H1 (cell line): Measurements from ENCODE around the gene GPR42. TPM values are rescaled to one million over a fixed set of nuclear protein-coding genes. Genes with fewer than 3 reads are reported as not detected.

Experiments
- NANOG ChIP-seq: IDR thresholded peaks from 2 replicates; pipeline ENCODE4 v1.6.1; 2011; ENCODE audit warnings: low read length, low read depth, mild to moderate bottlenecking, inconsistent platforms; ENCODE audit not compliant: insufficient read depth, poor library complexity, severe bottlenecking
- PHF8 ChIP-seq: fragments of 200-600 bp; sonication (generic); conservative IDR thresholded peaks from 2 replicates; pipeline ENCODE4 v1.7.1; 2012; ENCODE audit warnings: low read depth, mild to moderate bottlenecking, inconsistent platforms, low read length, moderate library complexity
- microRNA-seq, 2 experiments: library from miRNA; unstranded; fragments of <30 nt; microRNA quantifications; one replicate each; pipeline versions ENCODE4 to v1.2.0, GENCODE V29; 2016 to 2020; ENCODE audit warnings: borderline microRNAs expressed in 2 of 2, borderline number of aligned reads in 2 of 2, borderline replicate concordance in 1 of 2
- polyA plus RNA-seq, 7 experiments: library from polyadenylated mRNA; depleted of rRNA in 3 of 7; stranded (reverse) in 5 of 7; unstranded in 2 of 7; fragments of >200 nt in 5 of 7; fragments of 200-250 nt in 2 of 7; gene quantifications; 1 replicate in 5 of 7; 2 replicates in 1 of 7; 4 replicates in 1 of 7; pipeline versions ENCODE4 v1.2.1 to v1.2.3, GENCODE V29; 2011 to 2013; ENCODE audit warnings: missing spikeins in 2 of 7, mixed read lengths in 2 of 7
- small RNA-seq: library from polyadenylated mRNA; stranded (forward); fragments of <200 nt; extraction: miRNeasy Mini kit (QIAGEN cat#:217004); gene quantifications from one replicate; pipeline ENCODE3, GENCODE V24; 2013; ENCODE audit not compliant: insufficient read depth
- total RNA-seq: library from RNA; stranded (reverse); fragmentation: NEBNext Ultra II Directional; extraction: Animal tissue kit (Norgen Biotek cat#: 25700); gene quantifications from 2 replicates; pipeline ENCODE4 v1.2.1, GENCODE V29; 2021

GPR42 gene
- total and polyA plus RNA-seq, 2 of the 8 experiments (the other 6 are each of a cell fraction or from before 2014, with no cell fraction given), result not detected

- TF ChIP-seq NANOG (no peak), PHF8 (no peak)
These were observed 50.5 kb downstream of the GPR42 start (continued) for GRCh38 chr19:35421362-35421761.

Small RNA genes lying within 50 kb of the gene (microRNA-seq; reads per million reads assigned to microRNA genes)
- gene MIR5196, result 0 reads per million in 2 experiments

Small RNA genes lying within 50 kb of the gene (small RNA-seq; reads per million reads assigned to genes)
- gene RN7SL491P, result not detected

Other genes starting within 250 kb of the GPR42 start
- gene LGI4, start 236.0 kb upstream of the GPR42 start, total RNA-seq, result 2.0 and 2.9 TPM in 2 replicates
- 8.2 and 9.4 TPM in 2 replicates for gene LGI4, start 236.0 kb upstream of the GPR42 start, polyA plus RNA-seq (2011; rRNA removed)
- gene FXYD1, start 232.2 kb upstream of the GPR42 start, total RNA-seq, result 8.1 and 10.3 TPM in 2 replicates
- gene FXYD1, start 232.2 kb upstream of the GPR42 start, polyA plus RNA-seq (2011; rRNA removed), result 1.6 and 3.3 TPM in 2 replicates
- 14.3 and 15.4 TPM in 2 replicates for gene FXYD7, start 227.8 kb upstream of the GPR42 start, total RNA-seq
- gene FXYD7, start 227.8 kb upstream of the GPR42 start, polyA plus RNA-seq (2011; rRNA removed), result 12.1 and 17.5 TPM in 2 replicates
- gene FXYD5, start 216.3 kb upstream of the GPR42 start, total RNA-seq, result 99.0 and 104 TPM in 2 replicates
- gene FXYD5, start 216.3 kb upstream of the GPR42 start, polyA plus RNA-seq (2011; rRNA removed), result 167 and 191 TPM in 2 replicates
- not detected in 2 replicates for gene FAM187B, start 142.3 kb upstream of the GPR42 start, total RNA-seq
- gene FAM187B, start 142.3 kb upstream of the GPR42 start, polyA plus RNA-seq (2011; rRNA removed), result 0.09 TPM in 1 of 2 replicates, not detected in the other
- 159 and 166 TPM in 2 replicates for gene LSR, start 122.1 kb upstream of the GPR42 start, total RNA-seq
- 186 and 296 TPM in 2 replicates for gene LSR, start 122.1 kb upstream of the GPR42 start, polyA plus RNA-seq (2011; rRNA removed)
- gene USF2, start 102.1 kb upstream of the GPR42 start, total RNA-seq, result 109 and 113 TPM in 2 replicates
- 74.1 and 119 TPM in 2 replicates for gene USF2, start 102.1 kb upstream of the GPR42 start, polyA plus RNA-seq (2011; rRNA removed)
- not detected in 2 replicates for gene HAMP, start 88.5 kb upstream of the GPR42 start, total RNA-seq
- 0.06 and 0.08 TPM in 2 replicates for gene HAMP, start 88.5 kb upstream of the GPR42 start, polyA plus RNA-seq (2011; rRNA removed)
- gene MAG, start 78.9 kb upstream of the GPR42 start, total RNA-seq, result 0.46 and 1.3 TPM in 2 replicates
- gene MAG, start 78.9 kb upstream of the GPR42 start, polyA plus RNA-seq (2011; rRNA removed), result 0.20 and 0.72 TPM in 2 replicates
- gene CD22, start 41.9 kb upstream of the GPR42 start, total RNA-seq, result 0.54 and 0.60 TPM in 2 replicates
- gene CD22, start 41.9 kb upstream of the GPR42 start, polyA plus RNA-seq (2011; rRNA removed), result 0.06 and 0.42 TPM in 2 replicates
- not detected in 2 replicates for gene FFAR1, start 23.2 kb upstream of the GPR42 start, total RNA-seq
- not detected in 2 replicates for gene FFAR1, start 23.2 kb upstream of the GPR42 start, polyA plus RNA-seq (2011; rRNA removed)
- gene FFAR3, start 12.6 kb upstream of the GPR42 start, total RNA-seq, result not detected in 2 replicates
- 0.24 TPM in 1 of 2 replicates, not detected in the other for gene FFAR3, start 12.6 kb upstream of the GPR42 start, polyA plus RNA-seq (2011; rRNA removed)
- gene FFAR2, start 77.2 kb downstream of the GPR42 start, total RNA-seq, result not detected in 2 replicates
- gene FFAR2, start 77.2 kb downstream of the GPR42 start, polyA plus RNA-seq (2011; rRNA removed), result not detected in 2 replicates
- 0.69 and 1.0 TPM in 2 replicates for gene KRTDAP, start 119.4 kb downstream of the GPR42 start, total RNA-seq
- gene KRTDAP, start 119.4 kb downstream of the GPR42 start, polyA plus RNA-seq (2011; rRNA removed), result 0.88 and 1.1 TPM in 2 replicates
- gene DMKN, start 142.6 kb downstream of the GPR42 start, total RNA-seq, result 286 and 290 TPM in 2 replicates
- 330 and 379 TPM in 2 replicates for gene DMKN, start 142.6 kb downstream of the GPR42 start, polyA plus RNA-seq (2011; rRNA removed)
- gene SBSN, start 157.2 kb downstream of the GPR42 start, total RNA-seq, result not detected in 2 replicates
- gene SBSN, start 157.2 kb downstream of the GPR42 start, polyA plus RNA-seq (2011; rRNA removed), result not detected in 2 replicates
- gene GAPDHS, start 162.4 kb downstream of the GPR42 start, total RNA-seq, result not detected in 2 replicates
- 0.26 and 0.47 TPM in 2 replicates for gene GAPDHS, start 162.4 kb downstream of the GPR42 start, polyA plus RNA-seq (2011; rRNA removed)
- 157 and 159 TPM in 2 replicates for gene TMEM147, start 174.6 kb downstream of the GPR42 start, total RNA-seq
- 372 and 418 TPM in 2 replicates for gene TMEM147, start 174.6 kb downstream of the GPR42 start, polyA plus RNA-seq (2011; rRNA removed)
- gene ATP4A, start 192.6 kb downstream of the GPR42 start, total RNA-seq, result 0.31 and 0.50 TPM in 2 replicates
- 1.2 and 1.4 TPM in 2 replicates for gene ATP4A, start 192.6 kb downstream of the GPR42 start, polyA plus RNA-seq (2011; rRNA removed)
- gene PMIS2, start 215.1 kb downstream of the GPR42 start, total RNA-seq, result not detected in 2 replicates
- gene PMIS2, start 215.1 kb downstream of the GPR42 start, polyA plus RNA-seq (2011; rRNA removed), result 0.25 TPM in 1 of 2 replicates, not detected in the other
- 18.9 and 25.7 TPM in 2 replicates for gene HAUS5, start 241.7 kb downstream of the GPR42 start, total RNA-seq
- 13.8 and 20.1 TPM in 2 replicates for gene HAUS5, start 241.7 kb downstream of the GPR42 start, polyA plus RNA-seq (2011; rRNA removed)